HepG2 (cell line): ENCODE data around the gene NSFL1C. TPM values are rescaled to one million over a fixed set of nuclear protein-coding genes. Genes with fewer than 3 reads are reported as not detected.
A peak's percentile ranks its signal among the peaks of the same experiment; 100 is the strongest.

ENCODE experiments used
- BHLHE40 ChIP-seq: IDR thresholded peaks from 2 replicates; pipeline ENCODE4 v1.6.1; 2011; ENCODE audit warnings: low read length, improper control_type of control experiment
- CHD2 ChIP-seq: IDR thresholded peaks from 2 replicates; pipeline ENCODE4 v1.6.1; 2011; ENCODE audit warnings: low read depth, low read length, improper control_type of control experiment
- DNMT1 ChIP-seq: sonication (generic); formaldehyde crosslinking; IDR thresholded peaks from 2 replicates; pipeline ENCODE4 v1.5.1; 2020; ENCODE audit warnings: mild to moderate bottlenecking, missing genetic modification reagents
- FOXJ3 ChIP-seq: sonication (generic); formaldehyde crosslinking; IDR thresholded peaks from 2 replicates; pipeline ENCODE4 v1.4.0; 2020; ENCODE audit warnings: missing genetic modification reagents, mild to moderate bottlenecking, borderline replicate concordance
- FOXK1 ChIP-seq: sonication (generic); formaldehyde crosslinking; IDR thresholded peaks from 2 replicates; pipeline ENCODE4 v1.4.0; 2020; ENCODE audit warnings: low read depth, missing genetic modification reagents, borderline replicate concordance
- HNRNPH1 ChIP-seq: fragments of 200-400 bp; formaldehyde crosslinking; optimal IDR thresholded peaks from 2 replicates; pipeline ENCODE3; 2017; ENCODE audit warnings: mild to moderate bottlenecking, low read depth, low read length
- KAT8 ChIP-seq: IDR thresholded peaks from 2 replicates; pipeline ENCODE4 v1.6.1; 2016; ENCODE audit warnings: missing genetic modification reagents, missing compliant biosample characterization
- KDM5B ChIP-seq: sonication (generic); formaldehyde crosslinking; IDR thresholded peaks from 2 replicates; pipeline ENCODE4 v1.4.0; 2020; ENCODE audit warnings: missing genetic modification reagents, mild to moderate bottlenecking, borderline replicate concordance
- MED13 ChIP-seq: sonication (generic); formaldehyde crosslinking; IDR thresholded peaks from 2 replicates; pipeline ENCODE4 v1.5.0; 2020; ENCODE audit warnings: missing genetic modification reagents
- NPAS2 ChIP-seq: sonication (generic); formaldehyde crosslinking; IDR thresholded peaks from 2 replicates; pipeline ENCODE4 v1.8.0; 2022; ENCODE audit warnings: mild to moderate bottlenecking, missing genetic modification reagents, borderline replicate concordance
- PHF8 ChIP-seq: sonication (generic); formaldehyde crosslinking; IDR thresholded peaks from 2 replicates; pipeline ENCODE4 v1.5.0; 2020; ENCODE audit warnings: missing genetic modification reagents
- POGZ ChIP-seq: sonication (generic); formaldehyde crosslinking; IDR thresholded peaks from 2 replicates; pipeline ENCODE4 v1.4.0; 2020; ENCODE audit warnings: mild to moderate bottlenecking, missing genetic modification reagents
- RFX5 ChIP-seq: IDR thresholded peaks from 2 replicates; pipeline ENCODE4 v1.6.1; 2011; ENCODE audit warnings: low read depth, low read length, improper control_type of control experiment
- SMYD3 ChIP-seq: sonication (generic); formaldehyde crosslinking; IDR thresholded peaks from 2 replicates; pipeline ENCODE4 v1.8.1; 2023; ENCODE audit warnings: mild to moderate bottlenecking, missing genetic modification reagents
- SNAI1 ChIP-seq: sonication (generic); formaldehyde crosslinking; IDR thresholded peaks from 2 replicates; pipeline ENCODE4 v1.5.0; 2020; ENCODE audit warnings: mild to moderate bottlenecking, missing genetic modification reagents, borderline replicate concordance
- SOX6 ChIP-seq, 2 experiments: fragments of 450-650 bp in 1 of 2; sonication (generic) in 1 of 2; formaldehyde crosslinking in 1 of 2; IDR thresholded peaks; 2 replicates each; pipeline versions ENCODE4 v1.4.0 to v1.6.1; 2017 to 2020; ENCODE audit warnings: antibody characterized with exemption in 1 of 2, mild to moderate bottlenecking in 1 of 2, missing genetic modification reagents in 1 of 2
- ZKSCAN5 ChIP-seq: sonication (generic); formaldehyde crosslinking; IDR thresholded peaks from 2 replicates; pipeline ENCODE4 v1.5.1; 2020; ENCODE audit warnings: mild to moderate bottlenecking, missing genetic modification reagents
- ZNF230 ChIP-seq: sonication (generic); formaldehyde crosslinking; IDR thresholded peaks from 2 replicates; pipeline ENCODE4 v1.4.0; 2020; ENCODE audit warnings: mild to moderate bottlenecking, missing genetic modification reagents
- ZNF446 ChIP-seq: sonication (generic); formaldehyde crosslinking; IDR thresholded peaks from 2 replicates; pipeline ENCODE4 v1.5.0; 2020; ENCODE audit warnings: mild to moderate bottlenecking, missing genetic modification reagents
- ZNF510 ChIP-seq: sonication (generic); formaldehyde crosslinking; IDR thresholded peaks from 2 replicates; pipeline ENCODE4 v1.4.0; 2020; ENCODE audit warnings: low read depth, mild to moderate bottlenecking, missing genetic modification reagents
- ZNF556 ChIP-seq: sonication (generic); formaldehyde crosslinking; IDR thresholded peaks from 2 replicates; pipeline ENCODE4 v1.4.0; 2020; ENCODE audit warnings: mild to moderate bottlenecking, missing genetic modification reagents, borderline replicate concordance
- ZNF7 ChIP-seq: IDR thresholded peaks from 2 replicates; pipeline ENCODE4 v1.6.1; 2016; ENCODE audit warnings: missing biosample characterization, missing genetic modification reagents
- polyA plus RNA-seq, 8 experiments: library from polyadenylated mRNA; depleted of rRNA in 3 of 8; stranded (reverse) in 7 of 8; unstranded in 1 of 8; fragments of >200 nt; fragmentation: Illumina TruSeq in 4 of 8; extraction: Trizol in 4 of 8; gene quantifications; 2 replicates each; pipeline versions ENCODE4 v1.2.1 to v1.2.3, GENCODE V29; 2011 to 2016; ENCODE audit warnings: low read depth in 4 of 8, missing spikeins in 1 of 8, mixed read lengths in 1 of 8; ENCODE audit not compliant: insufficient read depth in 1 of 8
- total RNA-seq, 5 experiments: library from RNA; depleted of rRNA; stranded (reverse); fragments of >200 nt; fragmentation: Illumina TruSeq; extraction: Trizol; gene quantifications; 2 replicates each; pipeline ENCODE4 v1.2.3, GENCODE V29; 2016; ENCODE audit warnings: low read depth in 1 of 5
- TF ChIP-seq, protein P1 (sequence below): sonication (generic); formaldehyde crosslinking; IDR thresholded peaks from 2 replicates; pipeline ENCODE4 v1.5.0; 2020; ENCODE audit warnings: mild to moderate bottlenecking, missing genetic modification reagents, borderline replicate concordance
- TF ChIP-seq, protein P2 (sequence below): sonication (generic); formaldehyde crosslinking; IDR thresholded peaks from 2 replicates; pipeline ENCODE4 v1.8.0; 2023; ENCODE audit warnings: mild to moderate bottlenecking, missing genetic modification reagents
- TF ChIP-seq, protein P3 (sequence below): sonication (generic); formaldehyde crosslinking; IDR thresholded peaks from 2 replicates; pipeline ENCODE4 v1.5.1; 2020; ENCODE audit warnings: mild to moderate bottlenecking, missing genetic modification reagents, borderline replicate concordance

Gene NSFL1C
- total and polyA plus RNA-seq, 2 of the 13 experiments (the other 11 are each of a cell fraction or from before 2014, with no cell fraction given), result 22.9 to 62.7 TPM

DNA sequence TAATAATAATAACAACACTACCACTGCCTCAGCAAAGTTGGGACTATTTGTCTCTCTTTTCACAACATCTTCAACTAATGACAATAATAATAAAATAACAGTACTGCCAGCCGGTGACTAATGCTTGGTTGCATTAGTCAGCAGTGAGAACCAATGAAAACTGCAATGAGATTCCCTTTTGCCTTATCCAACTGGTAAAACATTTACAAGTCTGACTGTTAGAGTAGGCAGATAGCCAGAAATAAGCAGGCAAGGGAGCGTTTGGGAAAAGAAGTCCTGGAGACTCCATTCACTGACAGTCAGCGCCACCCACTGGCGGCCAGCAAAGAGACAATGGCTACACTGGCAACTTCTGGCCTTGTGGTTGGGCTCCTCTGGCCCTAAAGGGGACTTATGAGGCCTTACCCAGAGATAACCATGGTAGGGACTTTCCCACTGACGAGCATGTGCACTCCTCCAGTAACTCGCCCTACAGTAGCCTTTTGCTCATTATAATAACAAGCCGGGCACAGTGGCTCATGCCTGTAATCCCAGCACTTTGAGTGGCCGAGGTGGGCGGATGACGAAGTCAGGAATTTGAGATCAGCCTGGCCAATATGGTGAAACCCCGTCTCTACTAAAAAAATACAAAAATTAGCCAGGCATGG lies 3.4 kb upstream of the NSFL1C start (continued):
- TF ChIP-seq HNRNPH1, result no peak
- TF ChIP-seq ZNF230, result peak; percentile 76; the same call in 1 of the 2 replicates
- no peak; the same call in none of the 2 replicates for TF ChIP-seq FOXJ3 (CRISPR knock-in tag)
- no peak for TF ChIP-seq ZNF7
- TF ChIP-seq DNMT1 (CRISPR knock-in tag), result no peak
- TF ChIP-seq, protein P1, sequence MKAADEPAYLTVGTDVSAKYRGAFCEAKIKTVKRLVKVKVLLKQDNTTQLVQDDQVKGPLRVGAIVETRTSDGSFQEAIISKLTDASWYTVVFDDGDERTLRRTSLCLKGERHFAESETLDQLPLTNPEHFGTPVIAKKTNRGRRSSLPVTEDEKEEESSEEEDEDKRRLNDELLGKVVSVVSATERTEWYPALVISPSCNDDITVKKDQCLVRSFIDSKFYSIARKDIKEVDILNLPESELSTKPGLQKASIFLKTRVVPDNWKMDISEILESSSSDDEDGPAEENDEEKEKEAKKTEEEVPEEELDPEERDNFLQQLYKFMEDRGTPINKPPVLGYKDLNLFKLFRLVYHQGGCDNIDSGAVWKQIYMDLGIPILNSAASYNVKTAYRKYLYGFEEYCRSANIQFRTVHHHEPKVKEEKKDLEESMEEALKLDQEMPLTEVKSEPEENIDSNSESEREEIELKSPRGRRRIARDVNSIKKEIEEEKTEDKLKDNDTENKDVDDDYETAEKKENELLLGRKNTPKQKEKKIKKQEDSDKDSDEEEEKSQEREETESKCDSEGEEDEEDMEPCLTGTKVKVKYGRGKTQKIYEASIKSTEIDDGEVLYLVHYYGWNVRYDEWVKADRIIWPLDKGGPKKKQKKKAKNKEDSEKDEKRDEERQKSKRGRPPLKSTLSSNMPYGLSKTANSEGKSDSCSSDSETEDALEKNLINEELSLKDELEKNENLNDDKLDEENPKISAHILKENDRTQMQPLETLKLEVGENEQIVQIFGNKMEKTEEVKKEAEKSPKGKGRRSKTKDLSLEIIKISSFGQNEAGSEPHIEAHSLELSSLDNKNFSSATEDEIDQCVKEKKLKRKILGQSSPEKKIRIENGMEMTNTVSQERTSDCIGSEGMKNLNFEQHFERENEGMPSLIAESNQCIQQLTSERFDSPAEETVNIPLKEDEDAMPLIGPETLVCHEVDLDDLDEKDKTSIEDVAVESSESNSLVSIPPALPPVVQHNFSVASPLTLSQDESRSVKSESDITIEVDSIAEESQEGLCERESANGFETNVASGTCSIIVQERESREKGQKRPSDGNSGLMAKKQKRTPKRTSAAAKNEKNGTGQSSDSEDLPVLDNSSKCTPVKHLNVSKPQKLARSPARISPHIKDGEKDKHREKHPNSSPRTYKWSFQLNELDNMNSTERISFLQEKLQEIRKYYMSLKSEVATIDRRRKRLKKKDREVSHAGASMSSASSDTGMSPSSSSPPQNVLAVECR, result peak; percentile 66; the same call in 1 of the 2 replicates
- TF ChIP-seq FOXK1 (CRISPR knock-in tag), result 0 out of 2 replicates have a peak, but pooled peaks have one; percentile 52
- peak; percentile 58; the same call in 1 of the 2 replicates for TF ChIP-seq BHLHE40
- TF ChIP-seq, protein P2, sequence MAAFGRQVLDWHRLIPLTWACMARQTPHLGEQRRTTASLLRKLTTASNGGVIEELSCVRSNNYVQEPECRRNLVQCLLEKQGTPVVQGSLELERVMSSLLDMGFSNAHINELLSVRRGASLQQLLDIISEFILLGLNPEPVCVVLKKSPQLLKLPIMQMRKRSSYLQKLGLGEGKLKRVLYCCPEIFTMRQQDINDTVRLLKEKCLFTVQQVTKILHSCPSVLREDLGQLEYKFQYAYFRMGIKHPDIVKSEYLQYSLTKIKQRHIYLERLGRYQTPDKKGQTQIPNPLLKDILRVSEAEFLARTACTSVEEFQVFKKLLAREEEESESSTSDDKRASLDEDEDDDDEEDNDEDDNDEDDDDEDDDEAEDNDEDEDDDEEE (CRISPR knock-in tag), result peak; percentile 78; the same call in 1 of the 2 replicates
- peak; percentile 48; the same call in 1 of the 2 replicates for TF ChIP-seq KDM5B (CRISPR knock-in tag)
- TF ChIP-seq RFX5, result peak; percentile 38; the same call in 1 of the 2 replicates
- peak; percentile 61; the same call in 1 of the 2 replicates for TF ChIP-seq ZNF510 (CRISPR knock-in tag)
- TF ChIP-seq KAT8 (CRISPR knock-in tag), result peak; percentile 91
- no peak for TF ChIP-seq SOX6 (IDR thresholded peaks at IDR 0.05)
- TF ChIP-seq SOX6 (CRISPR knock-in tag; IDR thresholded peaks at IDR 0.05), result peak; percentile 75
- no peak for TF ChIP-seq SMYD3 (CRISPR knock-in tag)
- no peak for TF ChIP-seq NPAS2 (CRISPR knock-in tag)
- no peak for TF ChIP-seq ZKSCAN5 (CRISPR knock-in tag)
- TF ChIP-seq MED13 (CRISPR knock-in tag), result no peak
- no peak for TF ChIP-seq SNAI1 (CRISPR knock-in tag)
- no peak for TF ChIP-seq ZNF446 (CRISPR knock-in tag)
- TF ChIP-seq POGZ (CRISPR knock-in tag), result peak; percentile 60
- TF ChIP-seq CHD2, result no peak
- TF ChIP-seq PHF8 (CRISPR knock-in tag), result peak; percentile 53; the same call in 1 of the 2 replicates
- peak; percentile 92; the same call in 1 of the 2 replicates for TF ChIP-seq ZNF556 (CRISPR knock-in tag)
- TF ChIP-seq, protein P3, sequence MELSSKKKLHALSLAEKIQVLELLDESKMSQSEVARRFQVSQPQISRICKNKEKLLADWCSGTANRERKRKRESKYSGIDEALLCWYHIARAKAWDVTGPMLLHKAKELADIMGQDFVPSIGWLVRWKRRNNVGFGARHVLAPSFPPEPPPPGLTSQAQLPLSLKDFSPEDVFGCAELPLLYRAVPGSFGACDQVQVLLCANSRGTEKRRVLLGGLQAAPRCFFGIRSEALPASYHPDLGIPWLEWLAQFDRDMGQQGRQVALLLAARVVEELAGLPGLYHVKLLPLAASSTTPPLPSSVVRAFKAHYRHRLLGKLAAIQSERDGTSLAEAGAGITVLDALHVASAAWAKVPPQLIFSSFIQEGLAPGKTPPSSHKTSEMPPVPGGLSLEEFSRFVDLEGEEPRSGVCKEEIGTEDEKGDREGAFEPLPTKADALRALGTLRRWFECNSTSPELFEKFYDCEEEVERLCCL (CRISPR knock-in tag), result no peak
